ENCODE measurements around the gene NYNRIN. TPM values are rescaled to one million over a fixed set of nuclear protein-coding genes. Genes with fewer than 3 reads are reported as not detected.
"Not testable (repeated sequence)": the region's sequence is repeated elsewhere in the genome, so short reads cannot be mapped to it uniquely, and the experiment has no call there.

Gene NYNRIN
- total RNA-seq, 1 donor from 2014 or later: 2.4 TPM

DNA sequence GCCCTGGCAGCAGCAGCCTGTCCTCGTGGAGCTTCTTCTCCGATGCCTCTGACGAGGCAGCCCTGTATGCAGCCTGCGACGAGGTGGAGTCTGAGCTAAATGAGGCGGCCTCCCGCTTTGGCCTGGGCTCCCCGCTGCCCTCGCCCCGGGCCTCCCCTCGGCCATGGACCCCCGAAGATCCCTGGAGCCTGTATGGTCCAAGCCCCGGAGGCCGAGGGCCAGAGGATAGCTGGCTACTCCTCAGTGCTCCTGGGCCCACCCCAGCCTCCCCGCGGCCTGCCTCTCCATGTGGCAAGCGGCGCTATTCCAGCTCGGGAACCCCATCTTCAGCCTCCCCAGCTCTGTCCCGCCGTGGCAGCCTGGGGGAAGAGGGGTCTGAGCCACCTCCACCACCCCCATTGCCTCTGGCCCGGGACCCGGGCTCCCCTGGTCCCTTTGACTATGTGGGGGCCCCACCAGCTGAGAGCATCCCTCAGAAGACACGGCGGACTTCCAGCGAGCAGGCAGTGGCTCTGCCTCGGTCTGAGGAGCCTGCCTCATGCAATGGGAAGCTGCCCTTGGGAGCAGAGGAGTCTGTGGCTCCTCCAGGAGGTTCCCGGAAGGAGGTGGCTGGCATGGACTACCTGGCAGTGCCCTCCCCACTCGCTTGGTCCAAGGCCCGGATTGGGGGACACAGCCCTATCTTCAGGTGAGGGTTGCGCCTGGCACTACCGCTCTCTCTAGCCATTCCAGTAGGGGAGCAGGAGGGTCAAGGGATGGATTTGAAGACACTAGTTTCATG lies 28.7 kb upstream of the NYNRIN start:
- DNase-seq (ENCODE audit: low read depth): no peak

DNA sequence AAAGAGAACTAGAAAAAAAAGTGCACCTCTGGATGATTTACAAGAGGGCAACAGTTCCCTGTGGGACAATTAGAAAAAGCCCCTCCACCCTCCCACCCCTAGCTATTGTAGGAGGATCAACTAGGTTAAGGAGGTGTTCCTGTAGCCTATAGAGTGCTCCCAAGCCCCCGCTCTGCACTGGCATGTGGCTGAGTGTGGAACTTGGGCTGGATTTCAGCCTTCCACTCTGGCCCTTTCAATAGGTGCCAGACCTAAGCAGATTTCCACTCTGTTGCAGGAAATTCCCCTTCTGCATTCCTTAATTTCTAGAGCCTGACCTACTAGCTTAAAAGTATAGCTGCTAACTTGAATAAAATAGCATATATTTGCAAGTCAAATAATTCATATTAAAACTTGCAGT lies 28.1 kb upstream of the NYNRIN start:
- DNase-seq (ENCODE audit: low read depth): no peak

DNA sequence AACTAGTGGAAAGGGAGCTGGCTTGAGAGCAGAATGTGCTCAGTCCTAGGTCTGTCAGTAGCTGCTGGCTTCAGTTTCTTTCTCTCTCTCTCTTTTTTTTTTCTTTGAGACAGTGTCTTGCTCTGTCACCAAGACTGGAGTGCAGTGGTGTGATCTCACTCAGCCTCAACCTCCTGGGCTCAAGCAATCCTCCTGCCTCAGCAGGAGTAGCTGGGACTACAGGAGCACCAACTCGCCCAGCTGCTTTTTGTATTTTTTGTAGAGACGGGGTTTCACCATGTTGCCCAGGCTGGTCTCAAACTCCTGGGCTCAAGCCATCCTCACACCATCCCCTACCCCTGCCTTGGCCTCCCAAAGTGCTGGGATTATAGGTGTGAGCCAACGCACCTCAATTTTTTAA lies 27.2 kb upstream of the NYNRIN start:
- not testable (repeated sequence) for DNase-seq (ENCODE audit: low read depth)

DNA sequence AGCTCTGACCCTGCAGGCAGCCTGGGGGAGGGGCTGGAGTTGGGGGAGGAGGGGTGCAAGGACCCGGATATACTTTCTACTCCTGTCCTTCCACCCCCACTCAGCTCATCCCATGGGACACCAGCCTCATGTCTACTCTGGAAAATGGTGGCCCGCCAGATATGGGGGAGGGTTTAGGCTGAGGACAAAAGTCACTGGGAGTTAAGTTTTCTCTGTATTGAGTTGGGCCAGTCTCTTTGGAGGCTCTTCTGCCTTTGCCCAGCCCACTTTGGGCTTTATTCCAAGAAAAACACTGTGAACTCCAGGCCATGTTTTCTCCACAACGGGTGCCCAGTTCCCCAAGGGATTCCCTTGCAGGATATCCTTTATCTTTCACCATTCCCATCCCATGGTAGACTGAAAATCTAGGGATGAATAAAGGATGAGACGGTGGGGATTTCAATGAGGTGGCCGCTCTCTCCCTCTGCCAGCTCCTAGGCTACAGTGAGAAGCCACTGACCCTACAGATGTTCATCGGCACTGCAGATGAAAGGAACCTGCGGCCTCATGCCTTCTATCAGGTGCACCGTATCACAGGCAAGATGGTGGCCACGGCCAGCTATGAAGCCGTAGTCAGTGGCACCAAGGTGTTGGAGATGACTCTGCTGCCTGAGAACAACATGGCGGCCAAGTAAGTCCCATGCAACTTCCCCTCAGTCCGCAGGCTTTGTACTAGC lies 25.9 kb upstream of the NYNRIN start:
- DNase-seq (ENCODE audit: low read depth): no peak

DNA sequence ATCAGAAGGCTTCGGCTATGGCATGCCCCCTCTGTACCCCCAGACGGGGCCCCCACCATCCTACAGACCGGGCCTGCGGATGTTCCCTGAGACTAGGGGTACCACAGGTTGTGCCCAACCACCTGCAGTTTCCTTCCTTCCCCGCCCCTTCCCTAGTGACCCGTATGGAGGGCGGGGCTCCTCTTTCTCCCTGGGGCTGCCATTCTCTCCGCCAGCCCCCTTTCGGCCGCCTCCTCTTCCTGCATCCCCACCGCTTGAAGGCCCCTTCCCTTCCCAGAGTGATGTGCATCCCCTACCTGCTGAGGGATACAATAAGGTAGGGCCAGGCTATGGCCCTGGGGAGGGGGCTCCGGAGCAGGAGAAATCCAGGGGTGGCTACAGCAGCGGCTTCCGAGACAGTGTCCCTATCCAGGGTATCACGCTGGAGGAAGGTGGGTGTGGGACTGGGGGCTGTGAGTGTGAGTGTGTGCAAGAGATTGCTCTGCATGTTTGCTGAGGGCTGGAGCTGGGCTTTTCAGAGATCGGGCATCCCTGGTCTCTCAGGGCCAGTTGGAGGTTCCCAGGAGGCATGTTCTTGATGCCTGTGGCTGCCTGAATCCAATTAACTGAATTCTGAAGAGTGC lies 22.2 kb upstream of the NYNRIN start:
- no peak for DNase-seq (ENCODE audit: low read depth)

DNA sequence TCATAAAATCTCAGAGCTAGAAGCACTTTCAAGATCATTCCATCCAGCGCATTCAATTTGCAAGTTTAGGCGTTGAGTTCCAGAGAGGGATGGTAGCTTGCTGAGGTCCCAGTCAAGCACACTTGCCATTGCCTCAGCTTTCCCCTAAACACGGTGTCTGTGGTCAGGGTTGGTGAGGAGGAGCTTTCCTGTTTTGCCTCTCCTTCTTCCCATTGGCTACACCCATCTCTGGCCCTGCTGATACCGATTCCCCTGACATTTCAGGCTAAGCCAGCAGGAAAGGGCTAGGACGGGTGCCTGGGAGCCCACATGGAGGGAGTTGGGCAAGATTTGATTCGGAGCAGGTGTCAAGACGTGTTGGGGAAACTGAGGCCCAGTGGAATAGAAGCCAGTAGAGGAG lies 21.7 kb upstream of the NYNRIN start:
- DNase-seq (ENCODE audit: low read depth): no peak

DNA sequence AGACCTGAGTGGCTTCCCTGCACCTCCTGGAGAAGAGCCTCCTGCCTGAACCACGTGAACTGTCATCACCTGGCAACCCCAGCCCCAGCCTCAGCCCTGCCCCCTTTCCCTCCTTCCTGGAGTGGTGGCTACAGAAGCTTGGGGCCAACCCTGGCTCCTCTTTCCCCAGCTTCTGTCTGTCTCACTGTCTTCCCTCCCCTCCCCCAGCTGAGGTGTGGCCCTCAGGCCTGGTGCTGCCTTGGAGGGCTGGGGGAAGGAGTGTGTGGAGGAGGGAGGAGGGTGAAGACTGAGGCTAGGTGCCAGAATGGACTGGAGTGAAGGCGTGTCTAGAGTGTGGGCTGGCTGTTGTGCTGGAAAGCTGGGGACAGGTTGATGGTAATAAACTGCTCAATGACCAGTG lies 21.1 kb upstream of the NYNRIN start:
- no peak for DNase-seq (ENCODE audit: low read depth)

DNA sequence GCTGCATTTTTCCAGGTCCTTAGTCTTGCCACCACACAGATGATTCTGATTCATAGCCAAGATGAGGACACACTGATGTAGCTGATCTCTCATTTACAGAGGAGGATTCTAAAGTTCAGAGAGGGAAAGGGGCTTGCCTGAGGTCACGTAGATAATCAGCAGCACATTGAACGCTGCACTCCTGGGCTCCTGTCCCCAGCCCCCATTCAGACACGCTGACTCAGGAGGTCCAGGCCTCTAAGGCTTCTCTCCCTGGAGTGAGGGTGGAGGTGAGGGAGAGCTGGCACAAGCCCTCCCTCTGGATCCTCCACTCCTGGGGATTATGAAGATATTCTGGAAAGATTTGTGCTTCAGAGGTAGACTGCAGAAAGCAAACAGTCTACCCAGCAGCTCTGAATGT lies 20.5 kb upstream of the NYNRIN start:
- no peak for DNase-seq (ENCODE audit: low read depth)

DNA sequence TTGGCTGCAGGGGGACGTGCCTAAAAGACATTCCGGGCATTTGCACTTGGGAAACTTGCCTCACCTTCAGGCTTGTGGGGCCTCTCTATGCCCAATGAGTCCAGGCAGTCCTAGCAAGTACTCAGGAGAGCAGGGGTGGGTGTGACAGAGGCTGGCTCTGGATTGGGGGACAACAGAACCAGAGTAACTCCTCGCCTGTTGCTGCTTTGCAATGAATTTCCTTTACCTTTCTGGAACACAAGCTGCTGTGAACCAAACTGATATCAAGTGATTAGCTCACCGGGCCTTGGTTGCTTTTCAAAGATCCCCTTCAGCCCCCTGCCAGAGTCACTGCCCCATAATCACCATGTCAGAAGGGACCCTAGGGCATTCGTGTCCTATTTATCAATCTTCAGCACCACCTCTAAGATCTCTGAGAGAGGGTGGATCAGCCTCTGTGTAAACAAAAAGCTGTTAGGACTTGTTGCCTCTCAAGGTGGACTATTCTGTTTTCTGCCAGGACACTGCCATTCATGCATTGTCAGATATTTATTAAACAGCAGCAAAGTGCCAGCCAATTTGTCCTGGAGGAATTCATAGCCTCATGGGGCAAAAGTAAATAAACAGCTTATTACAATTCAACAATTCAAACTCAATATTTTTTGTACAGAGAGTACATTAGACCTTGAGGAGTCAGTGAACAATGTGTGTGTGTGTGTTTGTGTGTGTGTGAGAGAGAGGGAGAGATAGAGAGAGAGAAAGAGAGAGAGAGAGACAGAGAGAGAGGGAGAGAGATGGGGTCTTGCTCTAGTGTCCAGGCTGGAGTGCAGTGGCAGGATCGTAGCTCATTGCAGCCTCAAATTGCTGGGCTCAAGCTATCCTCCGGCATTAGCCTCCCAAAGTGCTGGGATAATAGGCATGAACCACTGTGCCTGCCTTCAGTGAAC lies 19.6 kb upstream of the NYNRIN start:
- DNase-seq (ENCODE audit: low read depth): no peak

DNA sequence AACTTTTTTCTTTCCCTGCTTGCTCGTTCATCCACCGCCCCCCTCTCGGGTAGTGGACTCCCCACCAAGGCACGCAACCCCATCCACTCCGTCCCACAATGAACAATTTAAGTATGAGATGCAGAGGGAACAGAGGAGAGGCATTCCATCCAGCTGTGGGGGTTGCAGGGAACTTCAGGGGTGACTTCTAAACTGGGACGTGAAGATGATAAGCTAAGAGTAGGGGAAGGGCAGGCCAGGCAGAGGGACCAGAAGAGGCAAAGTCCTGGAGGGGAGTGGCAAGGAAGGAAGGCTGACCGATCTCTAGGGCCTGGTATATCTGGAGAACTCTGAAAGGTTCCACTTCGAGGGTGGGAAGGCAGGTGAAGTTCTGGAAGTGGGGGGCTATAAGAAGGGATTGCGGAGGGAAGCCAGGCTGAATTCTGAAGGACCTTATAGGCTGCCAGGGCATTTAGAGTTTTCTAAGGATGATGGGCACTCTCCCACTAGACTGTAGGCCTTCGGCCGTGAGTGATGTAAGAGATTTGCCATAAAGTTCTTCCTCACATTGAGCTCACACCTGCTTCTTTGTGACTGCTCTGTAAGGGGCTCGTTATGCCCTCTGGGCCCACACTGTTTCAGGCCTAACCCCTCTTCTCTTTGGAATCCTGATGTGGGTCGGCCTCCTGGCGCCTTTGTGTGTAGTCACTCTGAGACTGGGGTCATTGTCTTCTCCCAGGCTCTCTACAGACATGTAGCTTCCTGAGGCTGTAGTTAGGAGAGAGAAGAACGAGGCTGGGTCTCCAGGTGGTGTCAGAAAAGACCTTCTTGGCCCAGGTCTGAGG lies 18.7 kb upstream of the NYNRIN start:
- DNase-seq (ENCODE audit: low read depth): no peak

DNA sequence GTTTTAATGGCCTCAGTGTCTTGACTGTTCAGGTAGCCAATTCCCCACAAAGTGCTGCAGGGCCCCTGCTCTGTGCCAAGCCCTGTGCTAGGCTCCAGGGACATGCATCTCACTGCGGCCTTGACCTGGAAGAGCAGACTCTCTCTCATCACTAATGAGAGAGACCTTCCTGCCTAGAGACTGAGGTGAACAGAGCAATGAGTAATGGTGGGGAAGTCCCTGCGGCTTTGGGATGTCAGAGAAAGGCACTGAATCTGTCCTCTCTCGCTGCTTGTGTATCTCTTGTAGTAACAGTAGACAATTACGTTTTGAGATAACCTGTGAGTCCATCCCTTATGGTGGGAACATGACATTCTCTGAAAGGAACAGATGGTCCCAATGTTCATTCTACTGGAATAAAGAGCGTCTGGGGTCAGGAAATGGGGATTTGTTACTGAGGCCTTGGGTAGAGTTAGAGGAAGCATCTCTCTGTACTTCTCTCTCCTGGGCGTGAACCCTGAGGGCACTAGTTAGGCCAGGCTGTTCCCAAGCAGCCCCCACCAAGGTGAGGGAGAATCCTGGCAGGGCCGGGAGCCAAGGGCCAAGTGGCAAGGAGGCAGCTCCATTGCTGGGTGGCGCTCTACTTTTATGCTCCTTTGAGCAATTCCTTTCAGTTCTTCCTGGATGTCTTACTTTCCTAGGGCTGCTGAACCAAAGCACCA lies 17.3 kb upstream of the NYNRIN start:
- no peak for DNase-seq (ENCODE audit: low read depth)

DNA sequence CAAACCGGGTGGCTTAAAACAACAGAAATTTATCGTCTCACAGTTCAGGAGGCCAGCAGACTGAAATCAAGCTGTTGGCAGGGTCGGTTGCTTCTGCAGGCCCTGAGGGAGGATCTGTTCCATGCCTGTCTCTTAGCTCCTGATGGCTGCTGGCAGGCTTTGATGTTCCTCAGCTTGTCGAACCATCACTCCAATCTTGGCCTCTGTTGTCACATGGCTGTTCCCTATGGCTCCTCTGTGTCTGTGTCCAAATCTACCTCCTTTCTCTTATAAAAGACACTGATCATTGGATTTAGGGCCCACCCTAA lies 16.8 kb upstream of the NYNRIN start:
- no peak for DNase-seq (ENCODE audit: low read depth)

DNA sequence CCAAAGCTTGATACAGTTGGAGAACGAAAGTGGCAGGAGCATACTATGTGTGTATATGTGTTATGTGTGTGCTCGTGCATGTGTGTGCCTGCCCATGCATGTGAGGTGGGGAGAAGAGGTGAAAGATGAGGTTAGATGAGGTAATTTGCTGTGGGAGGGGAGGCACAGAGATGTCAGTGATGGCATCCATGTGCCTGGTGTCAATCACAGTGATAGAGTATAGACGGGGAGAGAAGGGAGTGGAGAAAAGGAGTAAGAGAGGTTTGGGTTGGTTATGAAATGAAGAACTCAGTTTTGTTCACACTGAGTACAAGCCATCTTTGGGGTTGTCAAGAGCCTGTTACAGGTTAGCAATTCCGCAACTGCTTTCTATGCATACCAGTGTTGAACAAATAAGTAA lies 14.6 kb upstream of the NYNRIN start:
- no peak for DNase-seq (ENCODE audit: low read depth)

DNA sequence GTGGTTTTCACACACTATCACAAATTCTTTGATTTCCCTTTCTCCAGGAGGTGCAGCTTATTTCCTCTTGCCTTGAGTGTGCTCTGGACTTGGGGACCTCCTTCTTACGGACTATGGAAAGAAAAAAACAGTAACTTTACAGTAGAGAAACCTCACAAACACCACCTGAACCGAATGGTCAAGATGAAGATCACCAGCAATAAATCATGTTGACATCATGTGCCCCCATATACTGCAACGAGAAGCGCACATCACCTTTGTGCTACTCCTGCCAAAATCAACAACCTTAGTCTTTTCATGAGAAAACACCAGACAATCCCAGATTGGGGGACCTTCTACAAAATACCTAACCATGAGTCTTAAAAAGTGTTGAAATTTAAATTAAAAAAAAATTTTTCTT lies 13.3 kb upstream of the NYNRIN start:
- DNase-seq (ENCODE audit: low read depth): no peak

DNA sequence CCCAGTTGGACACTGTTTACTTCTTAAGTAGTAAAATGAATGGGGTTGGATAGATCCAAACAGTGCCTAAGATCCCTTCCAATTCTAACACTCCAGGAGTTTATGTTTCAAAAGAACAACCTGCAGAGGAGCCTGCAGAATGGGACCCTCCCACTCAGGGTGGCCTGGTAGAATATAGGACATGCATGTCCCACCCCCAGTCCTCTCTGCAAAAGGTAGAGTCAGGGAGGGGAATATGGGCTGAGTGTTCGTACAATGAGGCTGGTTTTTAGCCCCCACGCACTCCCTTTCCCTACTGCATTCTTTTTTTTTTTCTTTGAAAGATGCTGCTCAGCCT lies 11.8 kb upstream of the NYNRIN start:
- no peak for DNase-seq (ENCODE audit: low read depth)

DNA sequence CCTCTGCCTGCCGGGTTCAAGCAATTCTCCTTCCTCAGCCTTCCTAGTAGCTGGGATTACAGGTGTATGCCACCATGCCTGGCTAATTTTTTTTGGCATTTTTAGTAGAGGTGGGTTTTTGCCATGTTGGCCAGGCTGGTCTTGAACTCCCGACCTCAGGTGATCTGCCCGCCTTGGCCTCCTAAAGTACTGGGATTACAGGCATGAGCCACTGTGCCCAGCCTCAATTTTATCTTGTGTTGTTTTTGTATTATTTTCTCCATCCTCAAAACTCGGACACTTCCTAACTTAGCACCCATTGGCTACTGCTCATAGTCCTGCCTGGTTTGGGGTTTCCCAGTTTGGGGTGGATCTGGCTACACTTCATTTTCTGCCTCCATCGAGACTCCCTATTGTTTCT lies 11.2 kb upstream of the NYNRIN start:
- not testable (repeated sequence) for DNase-seq (ENCODE audit: low read depth)

DNA sequence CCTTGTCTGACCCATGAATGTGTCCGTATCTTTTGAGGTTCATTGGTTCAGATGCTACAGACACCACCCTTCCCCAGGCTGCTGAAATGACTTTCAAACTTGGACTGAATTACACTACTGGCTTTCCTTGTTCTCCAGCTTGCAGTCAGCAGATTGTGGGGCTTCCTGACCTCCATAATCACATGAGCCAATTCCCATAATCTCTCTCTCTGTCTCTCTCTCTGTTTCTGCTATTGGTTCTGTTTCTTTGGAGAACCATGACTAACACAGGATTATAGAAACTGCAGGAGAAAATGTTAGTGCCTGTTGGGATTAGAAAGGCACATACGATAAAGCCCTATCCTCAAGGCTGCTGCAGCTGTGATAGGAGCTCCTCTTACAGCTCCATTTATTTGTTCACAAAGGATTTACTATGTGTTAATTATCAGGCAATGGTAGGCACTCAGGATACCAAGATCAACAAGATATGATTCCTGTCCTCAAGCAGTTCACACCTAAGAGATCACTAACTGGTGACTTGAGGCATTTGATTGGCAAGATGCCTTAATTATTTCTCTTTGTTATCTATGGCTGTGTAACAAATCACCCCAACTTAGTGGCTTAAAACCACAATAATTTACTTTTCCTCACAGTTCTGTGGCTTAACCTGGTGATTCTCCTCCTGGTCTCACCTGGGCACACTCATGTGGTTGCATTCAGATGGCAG lies 10.2 kb upstream of the NYNRIN start:
- no peak for DNase-seq (ENCODE audit: low read depth)

DNA sequence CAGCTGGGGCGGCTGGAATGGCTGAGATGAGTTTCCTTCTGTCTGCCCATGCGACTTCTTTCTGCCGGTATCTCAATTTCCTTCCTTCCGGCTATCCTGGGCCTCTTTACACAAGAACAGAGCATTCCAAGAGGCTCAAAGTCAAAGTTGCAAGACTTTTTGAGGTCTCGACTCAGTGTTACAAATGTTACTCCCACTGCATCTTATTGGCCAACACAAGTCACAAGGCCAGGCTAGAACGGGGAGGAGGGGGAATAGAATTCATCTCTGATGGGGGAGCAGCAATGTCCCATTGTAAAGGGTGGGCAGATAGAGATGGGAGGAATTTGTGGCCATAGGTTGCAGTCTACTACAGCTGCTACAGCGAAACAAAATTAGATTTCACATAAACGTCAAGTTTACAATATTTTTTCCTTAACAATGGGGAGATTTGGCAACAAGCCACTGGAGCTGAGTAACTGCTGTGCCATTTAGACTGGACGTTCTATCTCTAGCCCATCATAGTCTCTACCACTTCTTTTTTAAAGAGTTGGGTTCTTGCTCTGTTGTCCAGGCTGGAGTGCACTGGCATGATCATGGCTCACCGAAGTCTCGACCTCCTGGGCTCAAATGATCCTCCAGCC lies 9.5 kb upstream of the NYNRIN start:
- DNase-seq (ENCODE audit: low read depth): no peak

DNA sequence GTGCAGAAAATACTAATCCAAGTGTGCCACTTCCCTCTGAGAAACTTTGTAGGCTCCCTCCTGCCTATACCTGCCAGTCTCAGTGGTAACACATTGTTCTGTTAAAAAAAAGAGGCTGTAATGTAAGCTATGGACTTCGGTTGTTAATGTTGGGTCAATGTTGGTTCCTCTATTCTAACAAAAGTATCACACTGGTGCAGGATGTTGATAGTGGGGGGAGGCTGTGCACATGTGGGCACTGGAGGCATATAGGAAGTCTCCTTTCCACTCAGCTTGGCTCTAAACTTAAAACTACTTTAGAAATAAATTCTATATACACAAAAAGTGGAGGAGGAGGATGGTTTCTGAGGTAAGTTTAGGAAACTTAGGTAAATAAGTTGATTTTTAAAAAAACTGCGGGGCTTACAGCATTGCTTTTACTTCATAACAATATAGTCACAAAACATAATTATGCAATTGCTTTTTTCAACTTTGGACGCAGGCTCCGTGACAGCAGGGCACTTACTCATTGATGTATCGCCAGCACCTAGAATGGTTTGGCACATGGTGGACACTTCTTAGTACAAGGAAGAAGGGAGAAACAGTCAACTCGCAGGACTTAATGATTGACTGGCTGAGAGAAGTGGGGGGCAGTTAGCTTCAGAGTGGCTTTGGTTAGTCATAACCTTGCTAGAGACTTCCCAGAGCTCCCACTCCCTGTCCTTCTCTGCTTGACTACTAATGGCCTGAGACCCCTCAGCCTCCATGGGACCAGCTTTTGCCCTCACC lies 7.9 kb upstream of the NYNRIN start:
- DNase-seq (ENCODE audit: low read depth): peak; percentile 63

All from renal cortical epithelial cell (primary cell).